ENCODE results near the gene CASP8. TPM values are rescaled to one million over a fixed set of nuclear protein-coding genes. Genes with fewer than 3 reads are reported as not detected.

CASP8 gene
- total RNA-seq, 1 donor from 2014 or later, result 2.5 TPM

DNA sequence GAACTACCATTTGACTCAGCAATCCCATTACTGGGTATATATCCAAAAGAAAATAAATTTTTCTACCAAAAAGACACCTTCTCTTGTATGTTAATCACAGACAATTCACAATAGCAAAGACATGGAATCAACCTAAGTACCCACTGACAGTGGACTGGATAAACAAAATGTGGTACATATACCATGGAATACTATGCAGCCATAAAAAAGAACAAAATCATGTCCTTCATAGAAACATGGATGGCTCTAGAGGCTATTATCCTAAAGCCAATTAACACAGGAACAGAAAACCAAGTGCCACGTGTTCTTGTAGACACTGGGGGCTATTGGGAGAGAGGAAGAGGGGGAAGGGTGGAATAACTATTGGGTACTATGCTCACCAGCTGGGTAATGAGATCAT lies 69.1 kb downstream of the CASP8 start:
- Mint-ChIP-seq H3K36me3 (ENCODE audit: low read depth) (peaks cover 4% of the 10 kb centered on the region), H3K4me1 (no peaks in the 10 kb centered on the region), H3K4me3 (no peak overlapping the region), H3K27me3 (ENCODE audit: low read depth) (no peaks in the 10 kb centered on the region), H3K27ac (ENCODE audit: unreplicated experiment) (no peak overlapping the region), H3K9me3 (peaks cover 17% of the 10 kb centered on the region)
- no peak for DNase-seq (ENCODE audit: low read depth, low spot score)
- TF ChIP-seq, protein P1, sequence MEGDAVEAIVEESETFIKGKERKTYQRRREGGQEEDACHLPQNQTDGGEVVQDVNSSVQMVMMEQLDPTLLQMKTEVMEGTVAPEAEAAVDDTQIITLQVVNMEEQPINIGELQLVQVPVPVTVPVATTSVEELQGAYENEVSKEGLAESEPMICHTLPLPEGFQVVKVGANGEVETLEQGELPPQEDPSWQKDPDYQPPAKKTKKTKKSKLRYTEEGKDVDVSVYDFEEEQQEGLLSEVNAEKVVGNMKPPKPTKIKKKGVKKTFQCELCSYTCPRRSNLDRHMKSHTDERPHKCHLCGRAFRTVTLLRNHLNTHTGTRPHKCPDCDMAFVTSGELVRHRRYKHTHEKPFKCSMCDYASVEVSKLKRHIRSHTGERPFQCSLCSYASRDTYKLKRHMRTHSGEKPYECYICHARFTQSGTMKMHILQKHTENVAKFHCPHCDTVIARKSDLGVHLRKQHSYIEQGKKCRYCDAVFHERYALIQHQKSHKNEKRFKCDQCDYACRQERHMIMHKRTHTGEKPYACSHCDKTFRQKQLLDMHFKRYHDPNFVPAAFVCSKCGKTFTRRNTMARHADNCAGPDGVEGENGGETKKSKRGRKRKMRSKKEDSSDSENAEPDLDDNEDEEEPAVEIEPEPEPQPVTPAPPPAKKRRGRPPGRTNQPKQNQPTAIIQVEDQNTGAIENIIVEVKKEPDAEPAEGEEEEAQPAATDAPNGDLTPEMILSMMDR (conservative IDR thresholded peaks at IDR 0.05), result no peak

Other genes starting within 250 kb of the CASP8 start
- 14.6 and 17.4 TPM in 2 replicates for gene HYCC2, start 188.9 kb upstream of the CASP8 start, total RNA-seq
- 87.1 and 93.5 TPM in 2 replicates for gene NDUFB3, start 188.5 kb upstream of the CASP8 start, total RNA-seq
- gene CFLAR, start 144.4 kb upstream of the CASP8 start, total RNA-seq, result 14.4 and 16.7 TPM in 2 replicates
- not detected in 2 replicates for gene CASP10, start 77.4 kb upstream of the CASP8 start, total RNA-seq
- gene FLACC1, start 96.8 kb downstream of the CASP8 start, total RNA-seq, result 0.77 and 1.0 TPM in 2 replicates
- 13.4 and 14.2 TPM in 2 replicates for gene TRAK2, start 190.9 kb downstream of the CASP8 start, total RNA-seq
- gene STRADB, start 191.2 kb downstream of the CASP8 start, total RNA-seq, result 40.4 and 42.2 TPM in 2 replicates